Transverse colon (tissue), 3 donors: ENCODE results near the gene IQSEC2.

Experiments
- POLR2A ChIP-seq: fragments of 450-650 bp; IDR thresholded peaks from one replicate; pipeline ENCODE4 v1.6.1; 2016; ENCODE audit warnings: antibody characterized with exemption, mild to moderate bottlenecking, moderate library complexity
- TF ChIP-seq, protein P1 (sequence below), 5 experiments: fragments of 200-600 bp in 3 of 5; fragments of 450-650 bp in 2 of 5; sonication (generic) in 3 of 5; IDR thresholded peaks; 1 replicate in 2 of 5; 2 replicates in 3 of 5; pipeline ENCODE4 v1.5.1; 2016 to 2017; ENCODE audit warnings: antibody characterized with exemption in 5 of 5, inconsistent platforms in 3 of 5, mild to moderate bottlenecking in 2 of 5, moderate library complexity in 1 of 5

DNA sequence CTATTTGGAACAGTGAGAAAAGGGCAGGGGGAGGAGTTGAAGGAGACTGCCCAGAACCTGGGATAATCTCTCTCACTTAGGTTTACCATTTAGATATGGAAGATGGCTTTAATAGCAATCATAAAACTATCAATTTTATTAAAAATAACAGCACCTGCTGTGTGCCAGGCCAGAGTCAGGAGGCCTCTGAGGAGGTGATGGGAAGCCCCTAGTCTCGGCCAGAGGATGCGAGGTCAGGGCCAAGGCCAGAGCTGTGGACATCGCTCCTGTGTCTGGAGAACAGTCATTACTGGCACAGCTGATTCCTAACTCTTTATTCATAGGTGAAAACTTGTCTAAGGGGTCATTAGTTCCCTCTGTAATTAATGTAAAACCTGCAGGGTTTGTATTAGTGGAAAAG lies 4.2 kb upstream of the IQSEC2 start:
- TF ChIP-seq, protein P1, sequence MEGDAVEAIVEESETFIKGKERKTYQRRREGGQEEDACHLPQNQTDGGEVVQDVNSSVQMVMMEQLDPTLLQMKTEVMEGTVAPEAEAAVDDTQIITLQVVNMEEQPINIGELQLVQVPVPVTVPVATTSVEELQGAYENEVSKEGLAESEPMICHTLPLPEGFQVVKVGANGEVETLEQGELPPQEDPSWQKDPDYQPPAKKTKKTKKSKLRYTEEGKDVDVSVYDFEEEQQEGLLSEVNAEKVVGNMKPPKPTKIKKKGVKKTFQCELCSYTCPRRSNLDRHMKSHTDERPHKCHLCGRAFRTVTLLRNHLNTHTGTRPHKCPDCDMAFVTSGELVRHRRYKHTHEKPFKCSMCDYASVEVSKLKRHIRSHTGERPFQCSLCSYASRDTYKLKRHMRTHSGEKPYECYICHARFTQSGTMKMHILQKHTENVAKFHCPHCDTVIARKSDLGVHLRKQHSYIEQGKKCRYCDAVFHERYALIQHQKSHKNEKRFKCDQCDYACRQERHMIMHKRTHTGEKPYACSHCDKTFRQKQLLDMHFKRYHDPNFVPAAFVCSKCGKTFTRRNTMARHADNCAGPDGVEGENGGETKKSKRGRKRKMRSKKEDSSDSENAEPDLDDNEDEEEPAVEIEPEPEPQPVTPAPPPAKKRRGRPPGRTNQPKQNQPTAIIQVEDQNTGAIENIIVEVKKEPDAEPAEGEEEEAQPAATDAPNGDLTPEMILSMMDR (IDR thresholded peaks at IDR 0.05): no peak
- TF ChIP-seq POLR2A: no peak
